Body of pancreas (tissue), 4 donors: Measurements from ENCODE around the gene GNB3. TPM values are rescaled to one million over a fixed set of nuclear protein-coding genes. Genes with fewer than 3 reads are reported as not detected.
A peak's percentile ranks its signal among the peaks of the same experiment; 100 is the strongest.

Experiments used
- ATAC-seq: fragments of 150-250 bp; one replicate; pipeline ENCODE4 v1.9.1; 2016
- DNase-seq, 4 donors: peaks; one replicate each; pipeline ENCODE4 v3.0.0-alpha.2; 2019
- H3K27ac ChIP-seq, 4 donors: fragments of 200-600 bp; sonication (generic); 1 replicate in 3 of 4; 2 replicates in 1 of 4; pipeline versions ENCODE4 v1.5.1 to v1.6.1; 2016 to 2019; ENCODE audit warnings: mild to moderate bottlenecking in 1 of 4, mixed read lengths in 1 of 4, moderate library complexity in 1 of 4
- H3K27me3 ChIP-seq, 2 donors: fragments of 200-600 bp; sonication (generic); one replicate each; pipeline ENCODE4 v1.6.0; 2016; ENCODE audit warnings: mild to moderate bottlenecking in 1 of 2
- H3K36me3 ChIP-seq, 2 donors: fragments of 200-600 bp; sonication (generic); replicated peaks in 1 of 2; 2 replicates each; pipeline ENCODE4 v1.5.1; 2016; ENCODE audit warnings: low read depth in 2 of 2; ENCODE audit not compliant: insufficient read depth in 1 of 2
- H3K4me1 ChIP-seq: fragments of 200-600 bp; sonication (generic); one replicate; pipeline ENCODE4 v1.6.0; 2016
- H3K4me3 ChIP-seq, 2 donors: fragments of 200-600 bp; sonication (generic); 1 replicate in 1 of 2; 2 replicates in 1 of 2; pipeline ENCODE4 v1.5.1; 2016 to 2019
- H3K9me3 ChIP-seq, 3 donors: fragments of 200-600 bp; sonication (generic); 1 replicate in 2 of 3; 2 replicates in 1 of 3; pipeline ENCODE4 v1.5.1; 2016
- CTCF ChIP-seq, 7 experiments: fragments of 450-650 bp in 4 of 7; fragments of 200-600 bp in 3 of 7; sonication (generic) in 3 of 7; IDR thresholded peaks; one replicate each; pipeline ENCODE4 v1.5.1; 2016 to 2019; ENCODE audit warnings: antibody characterized with exemption in 7 of 7
- POLR2A ChIP-seq, 3 donors: fragments of 450-650 bp; IDR thresholded peaks; one replicate each; pipeline ENCODE4 v1.6.1; 2016; ENCODE audit warnings: antibody characterized with exemption in 3 of 3, mild to moderate bottlenecking in 2 of 3
- WGBS, 2 donors: methylation state at CpG; one replicate each; pipeline ENCODE4 v1.1.5; 2017; 5-methylcytosine and 5-hydroxymethylcytosine counted together
- intact Hi-C: fragments of 100-400 bp; cut with DNase I; formaldehyde crosslinking; loops from one replicate; pipeline ENCODE4 v1.15.1; 2023
- total RNA-seq, 2 donors: library from RNA; depleted of rRNA; stranded (reverse); fragments of >200 nt; gene quantifications; one replicate each; pipeline ENCODE4 v1.1.0, GENCODE V29; 2016

GNB3 gene
- total RNA-seq, 2 donors from 2014 or later, result 0.33 to 0.52 TPM

- no peak for ATAC-seq
- no peak for TF ChIP-seq POLR2A (IDR thresholded peaks at IDR 0.05)
- TF ChIP-seq CTCF (IDR thresholded peaks at IDR 0.05), result no peak
- intact Hi-C loops, result no loop called here
- DNase-seq, result no peak
- Histone ChIP-seq H3K9me3 (no peaks in the 10 kb centered on the region), H3K4me1 (peaks cover 28% of the 10 kb centered on the region), H3K27ac (peak overlapping the region in 2 of 4 donors; percentile 98), H3K36me3 (peaks cover 0 to 1% of the 10 kb centered on the region in 2 donors), H3K27me3 (no peaks in the 10 kb centered on the region), H3K4me3 (no peak overlapping the region)
- WGBS, 2 donors, result 42 to 49% methylated on average over 15 to 16 of the region's 16 CpGs
These were observed 10.0 kb downstream of the GNB3 start for GRCh38 chr12:6850796-6851152.

- peak within 1 kb of the TSS; percentile 45 to 68 for H3K4me3 ChIP-seq
- intact Hi-C loops, result no loop called here
- no peaks in the 10 kb centered on the region for H3K9me3 ChIP-seq
- ATAC-seq (peak; percentile 79), DNase-seq (peak; percentile 96 to 99 (median 98))
- TF ChIP-seq CTCF (IDR thresholded peaks at IDR 0.05), result peak in 3 of 7 experiments; percentile 6 to 18 (median 13)
- peak; percentile 80 to 98 (median 98) for TF ChIP-seq POLR2A (IDR thresholded peaks at IDR 0.05)
- peak within 1 kb of the TSS; percentile 91 to 98 (median 98) for H3K27ac ChIP-seq
- peaks cover 4 to 6% of the 10 kb centered on the region in 2 donors for H3K36me3 ChIP-seq
- 0% methylated on average over 33 to 37 of the region's 37 CpGs for WGBS, 2 donors
- peaks cover 28% of the 10 kb centered on the region for H3K4me1 ChIP-seq
- H3K27me3 ChIP-seq, result no peaks in the 10 kb centered on the region
These were observed 10.6 kb downstream of the GNB3 start, which contains the start of gene CDCA3 for GRCh38 chr12:6851153-6851920. TSS of gene CDCA3 (minus strand) at chr12:6851286. CDS start at chr12:6850952, 334 bp downstream.

GRCh38 chr12:6851921-6852650, 11.4 kb downstream of the GNB3 start, which contains the start of gene USP5:
TSS of gene USP5 (plus strand) at chr12:6852150. CDS start at chr12:6852180, 30 bp downstream.
- no peak for TF ChIP-seq POLR2A (IDR thresholded peaks at IDR 0.05)
- peak in 3 of 7 experiments; percentile 19 to 41 (median 33) for TF ChIP-seq CTCF (IDR thresholded peaks at IDR 0.05)
- Histone ChIP-seq H3K4me1 (peaks cover 28% of the 10 kb centered on the region), H3K27ac (peak within 1 kb of the TSS; percentile 91 to 98 (median 98)), H3K4me3 (peak within 1 kb of the TSS; percentile 45 to 68), H3K27me3 (no peaks in the 10 kb centered on the region), H3K36me3 (peaks cover 6 to 8% of the 10 kb centered on the region in 2 donors), H3K9me3 (no peaks in the 10 kb centered on the region)
- 0 to 1% methylated on average over 33 to 65 of the region's 65 CpGs for WGBS, 2 donors
- intact Hi-C loops, result no loop called here
- ATAC-seq, result peak; percentile 88
- DNase-seq, result peak; percentile 99

- Histone ChIP-seq H3K27ac (peak overlapping the region in 2 of 4 donors; percentile 98), H3K9me3 (no peaks in the 10 kb centered on the region), H3K27me3 (no peaks in the 10 kb centered on the region), H3K4me3 (peak overlapping the region in 1 of 2 donors; percentile 45), H3K36me3 (peaks cover 6 to 8% of the 10 kb centered on the region in 2 donors), H3K4me1 (peaks cover 28% of the 10 kb centered on the region)
- ATAC-seq, result no peak
- TF ChIP-seq POLR2A (IDR thresholded peaks at IDR 0.05), result no peak
- no peak for TF ChIP-seq CTCF (IDR thresholded peaks at IDR 0.05)
- DNase-seq, result peak in 1 of 4 donors; percentile 22
- 3 to 4% methylated on average over 17 to 18 of the region's 18 CpGs for WGBS, 2 donors
- intact Hi-C loops, result no loop called here
These were observed 12.1 kb downstream of the GNB3 start for GRCh38 chr12:6852651-6853354.
